GM18508 (cell line): Measurements from ENCODE around the gene SMIM41.

Experiments used
- ATAC-seq: cut with Tn5 transposase; IDR thresholded peaks from one replicate; pipeline ENCODE4 v1.9.1; 2021; ENCODE audit warnings: moderate number of reproducible peaks; ENCODE audit not compliant: insufficient read depth, unreplicated experiment

The SMIM41 gene

GRCh38 chr12:52144512-52145227, 65.2 kb downstream of the SMIM41 start:
- ATAC-seq: no peak

- no peak for ATAC-seq
Observed at GRCh38 chr12:52145228-52146088, 66.0 kb downstream of the SMIM41 start.

- ATAC-seq: no peak
Observed at GRCh38 chr12:52146089-52146821, 66.8 kb downstream of the SMIM41 start.

- ATAC-seq: no peak
Observed at GRCh38 chr12:52146822-52147366, 67.4 kb downstream of the SMIM41 start.

GRCh38 chr12:52147367-52147963, 68.0 kb downstream of the SMIM41 start:
- no peak for ATAC-seq

- no peak for ATAC-seq
Observed at GRCh38 chr12:52147964-52148463, 68.5 kb downstream of the SMIM41 start.

GRCh38 chr12:52148464-52149181, 69.1 kb downstream of the SMIM41 start:
- no peak for ATAC-seq

GRCh38 chr12:52149182-52149641, 69.7 kb downstream of the SMIM41 start:
- ATAC-seq: no peak

- no peak for ATAC-seq
Observed at GRCh38 chr12:52149651-52150241, 70.2 kb downstream of the SMIM41 start.

- no peak for ATAC-seq
Observed at GRCh38 chr12:52151153-52151836, 71.8 kb downstream of the SMIM41 start.

- ATAC-seq: no peak
Observed at GRCh38 chr12:52151837-52152783, 72.6 kb downstream of the SMIM41 start.

GRCh38 chr12:52152905-52153317, 73.4 kb downstream of the SMIM41 start:
- ATAC-seq: no peak

GRCh38 chr12:52155048-52155868, 75.8 kb downstream of the SMIM41 start:
- ATAC-seq: no peak

GRCh38 chr12:52156311-52156710, 76.8 kb downstream of the SMIM41 start:
- ATAC-seq: no peak

- no peak for ATAC-seq
Observed at GRCh38 chr12:52156757-52157565, 77.5 kb downstream of the SMIM41 start.
